HG03045 (cell line): ENCODE measurements around the gene JAKMIP1.
"Not testable (repeated sequence)": the region's sequence is repeated elsewhere in the genome, so short reads cannot be mapped to it uniquely, and the experiment has no call there.

Experiments
- ATAC-seq: cut with Tn5 transposase; IDR thresholded peaks from one replicate; pipeline ENCODE4 v1.9.1; 2021; ENCODE audit warnings: mild to moderate bottlenecking, moderate library complexity; ENCODE audit not compliant: unreplicated experiment

The JAKMIP1 gene

DNA sequence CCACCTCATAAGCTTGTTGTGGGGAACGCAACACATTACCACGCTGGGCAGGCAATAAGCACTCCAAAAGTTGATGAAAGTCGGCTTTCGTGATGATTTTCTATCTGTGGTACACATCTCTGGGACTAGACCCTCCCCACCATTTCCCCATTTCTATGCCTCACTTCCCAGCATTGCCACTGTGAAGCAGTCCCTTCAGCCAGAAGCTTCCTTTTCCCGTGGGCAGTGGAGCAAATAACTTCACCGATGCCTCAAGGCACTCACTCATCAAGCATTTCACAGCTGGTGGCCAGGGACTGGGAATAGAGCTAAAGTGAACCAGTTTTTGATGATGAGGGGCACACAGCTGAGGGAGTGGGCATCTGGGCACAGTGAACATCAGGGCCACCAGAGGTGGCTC, 201.0 kb downstream of the JAKMIP1 start:
- ATAC-seq, result no peak

DNA sequence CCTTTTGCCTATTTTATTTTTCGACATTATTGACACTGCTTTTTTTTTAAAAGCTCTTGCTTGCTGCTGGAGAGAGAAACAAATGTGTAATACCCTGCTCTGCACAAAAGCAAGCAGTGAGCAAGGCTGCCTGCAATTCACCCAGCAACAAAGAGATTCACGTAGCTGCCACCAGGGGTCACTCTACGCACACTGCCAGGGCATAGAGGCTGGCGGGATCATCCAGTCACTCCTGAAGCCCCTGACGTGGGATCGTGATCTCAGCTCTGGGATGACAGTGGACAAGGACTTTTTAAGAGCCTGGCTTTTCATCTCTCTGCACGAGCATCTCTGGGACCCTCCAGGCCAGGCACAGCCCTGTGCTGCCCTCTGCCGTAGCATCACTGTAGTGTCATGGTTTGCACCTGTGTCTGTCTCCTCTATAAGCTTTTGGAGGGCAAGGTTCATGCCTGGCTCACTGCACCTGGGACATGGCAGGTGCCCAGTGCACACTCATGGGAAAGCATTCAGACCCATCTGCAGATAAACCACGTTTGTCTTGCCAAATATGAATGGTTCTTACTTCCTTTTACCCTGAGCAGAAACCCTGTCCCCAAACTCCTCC, 201.9 kb downstream of the JAKMIP1 start:
- ATAC-seq, result no peak

DNA sequence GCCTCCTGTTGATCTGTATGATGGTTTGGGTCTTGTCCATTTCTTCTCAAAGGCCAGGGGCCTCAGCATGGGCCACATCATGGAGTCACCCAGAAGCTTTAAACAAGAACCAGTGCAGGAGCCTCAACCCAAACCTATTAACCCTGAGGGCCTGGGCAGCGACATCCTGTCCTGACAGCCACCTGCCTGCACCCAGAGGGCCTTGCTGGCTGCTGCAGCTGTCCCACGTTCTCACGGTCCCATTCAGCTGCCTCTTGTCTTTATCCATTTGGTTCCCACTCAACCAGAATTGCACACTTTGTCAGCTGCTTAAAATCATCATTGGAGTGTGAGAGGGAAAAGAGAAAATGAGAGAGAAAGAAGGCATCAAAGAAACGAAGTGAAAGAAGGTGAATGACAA, 203.7 kb downstream of the JAKMIP1 start:
- no peak for ATAC-seq

DNA sequence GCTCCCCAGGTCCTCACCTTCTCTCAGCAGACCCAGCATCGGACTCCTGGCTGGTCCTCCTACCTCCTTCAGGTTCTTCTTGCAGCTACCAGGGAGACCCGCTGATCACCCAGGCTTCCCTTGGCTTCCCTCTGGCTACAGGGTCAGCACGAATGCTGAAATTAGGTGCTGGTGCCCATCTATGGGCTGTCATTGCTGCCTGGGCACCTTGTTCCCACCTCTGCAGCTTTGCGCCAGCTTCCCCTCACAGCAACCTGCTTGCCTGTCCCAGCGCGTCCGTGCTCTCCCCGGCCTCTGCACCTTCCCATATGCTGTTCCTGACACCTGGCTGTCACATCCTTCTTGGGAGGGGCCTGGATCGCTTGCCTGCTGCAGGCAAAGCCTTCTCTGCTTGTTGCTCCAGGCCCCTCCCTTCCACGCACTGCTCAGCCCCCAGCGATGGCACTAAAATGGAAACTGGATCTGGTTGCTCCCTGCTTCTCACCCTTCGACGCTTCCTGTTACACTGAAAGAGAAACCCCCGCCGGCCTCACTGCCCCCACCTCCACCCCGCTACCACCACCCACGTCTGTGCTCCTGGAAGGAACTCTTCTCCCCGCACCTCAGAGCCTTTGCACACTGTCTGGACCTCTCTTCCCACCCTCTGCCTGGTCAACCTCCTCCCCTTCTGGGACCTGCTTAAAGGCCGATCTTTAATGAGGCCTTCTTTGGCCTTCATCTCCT, 204.3 kb downstream of the JAKMIP1 start:
- ATAC-seq, result no peak

DNA sequence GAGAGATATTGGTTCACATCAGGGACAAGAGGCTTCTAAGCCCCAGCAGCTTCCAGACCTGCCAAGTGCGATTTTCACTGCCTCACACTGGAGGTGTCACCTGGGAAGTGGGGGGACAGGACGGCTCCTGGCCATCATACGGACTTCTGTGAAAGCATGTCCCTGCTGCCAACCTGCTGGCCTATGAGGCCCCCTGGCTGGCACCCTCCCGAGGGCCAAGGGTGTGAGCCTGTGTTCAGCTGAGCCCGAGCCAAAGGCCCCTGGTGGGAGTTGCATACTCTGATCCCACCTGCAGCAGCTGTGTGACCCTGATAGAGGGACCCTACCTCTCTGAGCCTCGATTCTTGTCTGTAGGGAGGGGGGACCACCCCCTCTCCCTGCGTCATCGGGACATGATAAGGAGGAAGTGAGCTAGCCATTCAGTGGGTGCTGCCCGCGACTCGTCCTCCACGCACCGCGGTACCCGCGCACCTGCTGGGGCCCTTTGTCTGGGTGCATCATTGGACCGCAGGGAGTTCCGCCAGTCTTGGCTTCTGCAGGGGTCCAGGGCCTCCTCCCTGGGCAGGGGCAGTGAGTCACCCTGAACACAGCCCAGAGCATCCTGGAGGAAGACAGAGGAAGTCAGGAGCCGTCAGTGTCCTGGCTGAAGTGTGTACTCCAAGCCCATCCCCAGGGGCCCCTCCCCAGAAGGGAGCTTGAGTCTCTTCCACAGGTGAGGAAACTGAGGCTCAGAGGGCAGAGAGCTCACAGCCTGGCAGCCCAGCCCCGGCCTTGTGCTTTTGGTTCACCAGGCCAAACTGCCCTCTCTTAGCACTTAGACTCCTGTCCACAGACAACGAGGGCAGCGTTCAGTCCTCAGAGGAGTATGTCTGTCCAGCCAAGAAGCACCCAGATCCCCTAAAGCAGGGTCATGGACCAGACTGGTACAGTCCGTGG, 206.2 kb downstream of the JAKMIP1 start:
- ATAC-seq, result no peak

DNA sequence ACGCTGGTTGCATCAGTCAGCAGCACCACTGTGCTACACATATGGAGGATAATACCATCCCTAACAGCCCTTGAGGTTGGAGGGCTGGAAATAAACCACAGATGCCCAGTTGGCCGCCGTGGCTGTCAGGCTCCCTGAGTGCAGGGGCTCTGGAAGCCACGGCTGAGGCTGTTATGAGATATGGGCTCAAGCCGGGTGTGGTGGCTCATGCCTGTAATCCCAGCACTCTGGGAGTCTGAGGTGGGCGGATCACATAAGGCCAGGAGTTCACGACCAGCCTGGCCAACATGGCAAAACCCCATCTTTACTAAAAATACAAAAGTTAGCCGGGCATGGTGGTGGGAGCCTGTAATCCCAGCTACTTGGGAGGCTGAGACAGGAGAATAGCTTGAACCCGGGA, 207.0 kb downstream of the JAKMIP1 start:
- ATAC-seq, result not testable (repeated sequence)

DNA sequence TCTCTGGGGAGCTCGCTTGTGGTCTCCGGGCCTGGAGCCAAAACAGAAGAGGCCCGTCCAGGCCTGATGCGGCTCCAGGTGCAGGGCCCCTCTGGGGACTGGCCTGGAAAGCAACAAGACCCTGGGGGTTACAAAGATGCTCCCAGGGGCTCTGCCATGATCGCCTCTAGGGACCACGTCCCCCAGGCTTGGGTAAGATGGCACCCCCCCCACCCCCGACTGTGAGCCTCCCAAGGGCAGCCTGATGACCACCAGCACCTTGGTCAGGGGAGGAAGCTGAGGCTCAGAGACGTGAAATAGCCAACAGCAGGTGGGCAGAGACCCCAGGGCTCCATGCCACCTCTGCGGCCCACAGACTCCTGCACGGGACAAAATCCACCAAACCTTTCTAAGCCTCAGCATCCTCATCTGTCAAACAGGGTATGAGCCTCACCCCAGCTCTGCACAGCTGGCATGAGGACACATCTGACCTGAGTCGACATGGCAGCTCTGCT, 207.5 kb downstream of the JAKMIP1 start:
- no peak for ATAC-seq

DNA sequence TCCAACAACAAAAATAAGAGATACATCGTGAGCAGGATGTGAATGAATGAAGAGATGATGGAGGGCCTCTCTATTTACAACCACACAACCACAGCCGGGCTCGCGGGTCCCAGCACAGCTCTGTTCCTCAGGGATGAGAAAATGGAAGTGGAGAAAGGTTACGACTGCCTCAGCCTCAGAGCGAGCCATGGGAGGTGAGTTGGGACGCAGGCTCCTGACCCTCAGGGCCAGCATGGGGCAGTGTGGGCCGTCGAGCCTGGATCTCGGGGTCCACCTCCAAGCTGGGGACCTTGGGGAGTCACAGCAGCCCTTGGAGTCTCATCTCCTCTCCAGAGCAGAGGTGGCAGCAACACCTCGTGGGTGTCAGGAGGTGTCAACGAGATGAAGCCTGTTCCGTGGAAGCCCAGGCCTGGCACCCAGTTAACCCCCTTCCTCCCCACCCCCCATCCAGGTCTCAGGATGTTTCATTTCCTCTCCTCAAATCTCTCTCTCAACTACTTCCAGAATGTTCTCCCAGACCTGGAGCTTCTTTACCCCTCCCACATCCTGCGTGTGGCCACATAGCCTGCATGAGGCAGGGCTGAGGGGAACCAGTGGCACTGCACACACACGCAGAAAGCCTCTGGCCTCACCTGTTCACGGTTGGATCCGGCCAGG, 208.1 kb downstream of the JAKMIP1 start:
- ATAC-seq, result no peak

DNA sequence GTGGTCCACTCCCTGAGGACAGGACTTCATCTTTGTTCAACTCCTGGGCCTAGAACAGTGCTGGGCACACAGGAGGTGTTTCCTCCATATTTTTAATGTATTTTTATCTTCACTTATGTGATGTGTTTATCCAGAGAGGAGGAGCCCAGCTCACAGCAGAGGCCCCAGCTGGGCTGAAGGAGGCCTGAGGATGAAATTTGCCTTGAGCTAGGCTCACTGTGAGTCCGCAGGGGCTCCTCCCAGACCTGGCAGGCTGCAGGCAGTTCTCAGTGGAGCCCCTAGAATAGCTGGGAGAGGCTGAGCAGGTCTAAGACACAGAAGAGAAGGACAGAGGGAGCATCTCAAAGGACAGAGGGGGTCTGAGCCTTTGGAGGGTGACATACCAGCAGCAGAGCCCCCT, 208.9 kb downstream of the JAKMIP1 start:
- ATAC-seq, result no peak

DNA sequence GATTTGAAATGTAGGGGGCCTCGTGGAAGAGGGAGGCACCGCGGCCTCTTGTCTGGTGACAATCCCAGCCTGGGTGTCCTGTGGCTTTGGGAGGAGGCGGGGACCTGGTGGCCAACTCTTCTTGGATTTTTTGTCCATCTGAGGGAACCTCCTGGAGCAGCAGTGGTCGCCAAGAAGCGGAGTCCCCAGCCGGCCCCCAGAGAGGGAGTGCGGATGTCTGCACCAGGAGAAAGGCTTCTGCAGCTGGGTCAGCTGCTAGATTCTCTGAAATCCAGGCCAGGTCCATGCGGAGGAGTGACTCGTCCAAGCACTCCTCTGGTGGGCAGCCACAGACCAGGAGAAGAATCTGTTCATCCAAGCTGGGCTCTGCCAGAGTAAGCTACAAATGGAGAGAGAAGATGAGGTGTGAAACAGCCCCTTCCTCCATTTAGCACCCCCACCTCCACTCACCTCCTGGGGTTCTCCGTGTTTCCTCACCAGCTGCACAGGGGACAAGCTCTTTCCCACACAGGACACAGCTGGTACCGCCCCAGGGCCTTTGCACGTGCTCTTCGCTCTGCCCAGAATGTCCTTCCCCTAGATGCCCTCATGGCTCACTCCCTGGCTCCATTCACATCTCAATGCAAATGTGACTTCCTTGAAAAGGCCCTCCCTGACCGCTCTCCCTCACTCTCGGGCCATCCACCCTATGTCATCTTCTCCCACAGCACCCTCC, 209.7 kb downstream of the JAKMIP1 start:
- ATAC-seq, result no peak

DNA sequence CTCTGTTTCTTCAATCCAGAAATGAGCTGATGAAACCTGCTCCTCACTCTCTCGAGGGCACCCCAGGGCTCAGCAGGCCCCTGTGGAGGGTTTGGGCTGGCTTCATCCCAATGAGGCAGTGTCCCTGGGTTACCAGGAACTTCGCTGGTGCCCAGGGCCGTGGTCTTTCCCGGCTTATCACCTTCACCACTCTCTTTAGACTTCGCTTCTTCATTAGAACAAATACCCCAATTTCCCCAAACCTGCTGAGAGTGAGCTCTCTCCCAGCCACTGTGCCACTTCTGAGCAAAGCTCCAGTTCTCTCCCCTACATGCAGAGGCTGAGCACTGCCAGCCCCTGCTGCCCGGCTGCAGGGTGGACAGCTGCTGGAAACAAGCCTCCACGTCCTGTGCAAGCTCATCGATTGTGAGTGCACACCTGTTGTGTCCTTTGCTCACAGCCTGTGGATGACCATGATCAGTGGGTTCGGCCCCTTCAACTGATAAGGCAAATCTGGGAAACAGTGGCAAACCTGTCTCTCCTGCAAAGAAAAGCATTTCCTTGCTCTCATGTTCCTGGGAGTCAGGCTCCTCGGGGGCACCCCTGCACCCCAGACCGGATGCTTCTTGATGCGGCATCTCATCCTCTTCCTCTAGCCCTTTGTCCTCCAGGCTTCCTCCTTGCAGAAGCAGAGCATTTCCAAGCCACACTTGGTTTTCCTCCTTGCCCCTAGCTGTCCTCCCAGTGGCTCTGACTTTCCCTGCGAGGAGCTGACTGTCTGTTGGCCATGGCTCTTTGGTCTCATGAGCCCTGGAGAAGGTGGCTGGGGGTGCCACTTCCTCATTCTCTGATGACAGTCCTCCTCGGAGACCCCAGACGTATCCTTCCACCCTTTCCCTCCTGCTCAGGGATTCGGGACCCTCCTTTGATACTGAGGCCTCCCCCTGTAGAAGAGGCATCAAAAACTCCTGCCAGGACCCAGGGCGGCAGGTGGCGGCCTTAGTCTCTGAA, 210.8 kb downstream of the JAKMIP1 start:
- no peak for ATAC-seq

DNA sequence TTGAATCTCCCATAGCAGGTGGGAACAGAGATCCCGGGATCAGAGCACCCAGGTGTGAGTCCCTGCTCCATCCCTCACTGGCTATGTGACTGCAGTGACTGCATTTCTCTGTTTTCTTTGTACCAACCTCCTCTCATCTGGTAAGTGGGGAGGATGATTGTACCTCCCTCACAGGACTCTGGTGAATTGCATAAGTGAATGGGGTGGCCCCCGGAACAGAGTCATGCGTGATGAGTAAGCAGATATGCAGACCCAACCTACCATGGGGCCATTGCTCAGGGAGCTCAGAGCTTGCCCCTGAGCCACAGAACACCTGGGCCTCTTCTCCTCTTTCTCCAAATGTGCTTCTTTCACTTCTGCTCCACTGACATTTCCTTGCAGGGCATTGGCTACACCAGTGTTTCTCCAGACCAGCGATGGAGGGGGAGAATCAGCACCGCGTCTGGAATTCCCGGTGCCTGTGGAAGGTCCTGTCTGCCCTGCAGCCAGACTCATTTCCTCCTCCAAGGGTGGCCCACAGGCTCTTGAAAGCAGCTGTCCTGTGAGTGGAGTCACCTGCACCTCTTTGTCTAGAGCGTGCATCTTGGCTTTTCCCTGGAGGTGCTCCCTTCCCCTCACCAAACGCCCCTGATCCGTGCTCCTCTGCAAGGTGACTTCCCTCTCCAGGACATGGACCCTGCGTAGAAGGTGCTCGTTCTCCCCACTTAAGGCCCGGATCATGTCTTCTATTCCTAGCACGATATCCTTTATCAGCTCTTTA, 212.1 kb downstream of the JAKMIP1 start:
- ATAC-seq, result no peak

DNA sequence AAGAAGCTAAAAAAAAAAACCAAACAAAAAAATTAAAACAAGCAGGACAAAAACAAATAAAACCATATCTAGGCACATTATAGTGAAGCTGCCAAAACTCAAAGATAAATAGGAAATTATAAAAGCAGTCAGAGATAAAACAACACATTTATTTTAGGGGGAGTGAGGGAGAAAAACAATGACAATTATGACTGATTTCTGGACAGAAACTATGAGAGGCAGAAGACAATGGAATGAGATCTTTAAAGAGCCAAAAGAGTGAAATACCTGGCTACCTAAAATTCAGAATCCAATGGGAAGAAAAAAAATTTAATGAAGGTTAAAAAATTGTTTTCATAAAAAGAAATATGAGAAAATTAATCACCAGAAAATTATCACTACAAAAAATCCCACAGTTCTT, 215.5 kb downstream of the JAKMIP1 start:
- ATAC-seq, result no peak

DNA sequence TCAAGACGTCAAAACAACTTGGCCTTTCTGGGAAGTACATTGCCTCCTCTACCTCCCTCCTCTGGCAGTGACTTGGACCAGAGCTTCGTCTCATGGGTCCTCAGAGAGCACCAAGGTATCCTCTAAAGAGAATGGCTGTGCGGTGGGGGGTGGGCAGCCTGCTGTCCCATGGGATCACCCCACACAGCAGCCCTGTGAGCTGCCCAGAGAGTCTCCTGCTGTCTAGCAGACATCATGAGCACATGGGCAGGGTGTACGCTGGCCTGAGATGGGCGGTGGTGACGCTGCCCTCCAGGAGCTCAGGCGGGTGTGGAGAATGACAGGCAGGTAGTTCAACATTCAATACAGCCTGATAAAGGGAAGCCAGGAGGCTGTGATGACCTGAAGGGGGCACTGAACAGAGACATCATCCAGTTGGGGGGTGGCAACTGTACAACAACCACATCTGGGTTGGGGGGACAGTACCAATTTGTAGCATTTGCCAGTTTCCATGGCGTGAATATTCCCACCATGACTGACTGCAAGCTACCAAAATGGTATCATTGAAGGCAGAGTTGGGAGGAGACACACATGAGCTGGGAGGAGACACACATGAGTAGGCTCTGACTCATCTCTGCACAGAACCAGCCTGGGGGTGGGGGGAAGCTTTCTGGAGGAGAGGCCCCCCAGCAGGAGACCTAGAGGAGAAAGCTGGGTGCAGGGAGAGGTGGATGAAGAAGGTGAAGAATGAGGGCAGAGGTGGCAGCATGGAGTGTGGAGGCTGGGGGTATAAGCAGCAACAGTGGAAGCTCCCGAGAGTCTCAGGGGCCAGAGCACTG, 218.0 kb downstream of the JAKMIP1 start:
- no peak for ATAC-seq

DNA sequence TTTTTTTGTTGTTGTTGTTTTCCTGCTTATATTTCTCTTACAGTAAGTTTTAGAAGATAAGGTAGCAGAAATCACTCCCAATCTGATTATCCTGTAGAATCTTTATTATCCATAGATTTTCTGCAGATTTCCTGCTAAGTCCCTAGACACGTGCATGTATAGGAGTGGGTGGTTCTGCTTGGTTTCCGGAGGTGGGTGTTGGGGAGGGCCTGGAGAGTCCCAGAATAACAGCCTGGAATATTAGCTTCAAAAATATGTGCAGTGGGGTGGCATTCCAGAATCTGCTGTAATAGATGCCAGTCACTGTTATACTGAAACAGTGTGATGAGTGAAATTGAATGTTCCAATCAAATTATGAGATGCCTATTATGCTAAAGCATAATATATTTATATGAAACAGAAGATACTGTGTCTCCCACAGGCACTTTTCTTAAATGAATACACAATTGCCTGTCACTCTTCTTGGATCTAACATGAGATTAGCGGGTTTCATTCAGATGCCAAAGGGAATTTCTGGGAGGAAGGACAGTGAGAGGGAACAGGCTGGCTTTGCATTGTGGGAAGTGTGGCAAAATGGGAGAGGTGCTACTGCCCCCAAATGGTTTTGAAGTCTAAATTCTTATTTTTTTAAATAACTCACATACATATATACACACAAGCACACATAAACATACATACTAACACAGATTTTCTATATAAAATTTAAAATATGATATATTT, 219.8 kb downstream of the JAKMIP1 start:
- ATAC-seq, result no peak

DNA sequence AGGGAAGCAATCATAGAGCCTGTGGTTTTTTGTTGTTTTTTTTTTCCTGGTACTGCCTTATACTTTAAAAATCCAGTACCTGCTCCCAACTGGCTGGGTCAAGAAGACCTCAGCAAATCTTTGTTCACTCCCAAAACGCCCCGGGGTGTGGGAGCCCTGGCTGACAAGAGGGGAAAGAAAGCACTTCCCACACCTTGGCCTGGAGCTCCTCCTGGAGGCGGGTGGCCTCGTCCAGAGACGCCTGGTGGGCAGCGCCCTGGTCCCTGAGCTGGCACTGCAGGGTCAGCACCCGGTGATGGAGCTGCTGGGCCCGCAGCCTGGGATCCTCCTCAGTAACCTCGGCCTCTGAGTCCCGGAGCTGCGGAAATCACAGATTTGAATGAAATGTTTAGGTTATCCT, 220.4 kb downstream of the JAKMIP1 start:
- no peak for ATAC-seq

DNA sequence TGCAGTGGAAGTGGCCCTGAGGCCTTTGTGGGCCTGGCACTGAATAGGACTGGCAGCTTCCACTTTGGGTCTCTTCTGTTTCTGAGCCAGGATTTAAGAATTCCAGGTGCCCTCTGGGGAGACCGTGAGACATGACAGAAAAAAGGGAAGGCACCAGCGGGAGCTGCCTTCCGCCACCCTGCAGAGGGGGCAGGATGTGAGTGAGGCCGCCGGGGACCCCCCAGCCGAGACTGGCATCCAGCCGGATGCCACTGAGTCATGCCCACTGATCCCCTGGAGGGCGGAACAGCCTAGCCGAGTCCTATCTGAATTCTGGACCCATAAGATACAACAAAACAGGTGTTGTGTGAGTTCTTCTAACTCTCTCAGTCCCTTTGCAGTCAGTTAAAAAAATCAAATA, 223.4 kb downstream of the JAKMIP1 start:
- no peak for ATAC-seq
